GM12878 (cell line): ENCODE data around the gene GALNT18. TPM values are rescaled to one million over a fixed set of nuclear protein-coding genes. Genes with fewer than 3 reads are reported as not detected.

ENCODE experiments used
- ATAC-seq: fragments of 200-7000 bp; cut with Tn5 transposase; 3 replicates; pipeline ENCODE4 v1.9.1; 2020; ENCODE audit warnings: mild to moderate bottlenecking, moderate library complexity
- BruUV-seq: library from RNA; stranded (reverse); fragments of 400-500 nt; replicated peaks from 2 replicates; lab custom pipeline; 2021; lab: Mats Ljungman, UMichigan
- CTCF ChIA-PET: fragments of 300-600 bp; sonication (Branson Sonifier 250); formaldehyde crosslinking; extraction: SDS; loops from one replicate; lab custom pipeline; 2021; ENCODE audit warnings: inconsistent platforms; lab: Yijun Ruan, JAX
- POLR2A ChIA-PET: fragments of 350-600 bp; formaldehyde crosslinking; extraction: SDS; loops from one replicate; lab custom pipeline; 2021; ENCODE audit warnings: inconsistent platforms; lab: Charles Lee
- RAD21 ChIA-PET: fragments of 300-600 bp; sonication (Branson Sonifier 250); formaldehyde crosslinking; loops from one replicate; lab custom pipeline; 2023; ENCODE audit warnings: antibody characterized with exemption; ENCODE audit not compliant: unreplicated experiment; lab: Charles Lee
- SMC1A ChIA-PET: fragments of 300-600 bp; sonication (Branson Sonifier 250); formaldehyde crosslinking; loops from one replicate; lab custom pipeline; 2023; ENCODE audit not compliant: unreplicated experiment, uncharacterized antibody; lab: Charles Lee
- DNase-seq: peaks from one replicate; pipeline ENCODE4 v3.0.0-alpha.2; 2011; ENCODE audit warnings: low read depth, low spot score
- FAIRE-seq: peaks from 3 replicates; lab custom pipeline; 2011; peaks lifted over from hg19 to GRCh38; lab: Jason Lieb, UNC
- H2AFZ ChIP-seq: 2 replicates; pipeline ENCODE4 v1.6.0; 2011; ENCODE audit warnings: low read depth, low read length, control low read depth; ENCODE audit not compliant: control insufficient read depth
- H3K27ac ChIP-seq: 2 replicates; pipeline ENCODE4 v1.5.1; 2011; ENCODE audit warnings: control low read depth; ENCODE audit not compliant: control insufficient read depth, insufficient read depth
- H3K27me3 ChIP-seq, 2 experiments: replicated peaks in 1 of 2; 2 replicates each; pipeline versions ENCODE4 v1.6.0 to v1.6.1; 2011; ENCODE audit warnings: low read length in 1 of 2; ENCODE audit not compliant: control insufficient read depth in 2 of 2, insufficient read depth in 2 of 2
- H3K36me3 ChIP-seq, 2 experiments: 2 replicates each; pipeline ENCODE4 v1.5.1; 2011; ENCODE audit warnings: low read length in 1 of 2; ENCODE audit not compliant: control insufficient read depth in 2 of 2, insufficient read depth in 2 of 2
- H3K4me1 ChIP-seq: 2 replicates; pipeline ENCODE4 v1.6.1; 2011; ENCODE audit warnings: mild to moderate bottlenecking, low read length, moderate library complexity, mixed read lengths; ENCODE audit not compliant: control insufficient read depth, insufficient read depth
- H3K4me2 ChIP-seq: 2 replicates; pipeline ENCODE4 v1.6.0; 2011; ENCODE audit warnings: control low read depth; ENCODE audit not compliant: control insufficient read depth, insufficient read depth
- H3K4me3 ChIP-seq: fragments of 200-600 bp; sonication (generic); 2 replicates; pipeline ENCODE4 v1.5.1; 2016
- H3K79me2 ChIP-seq: 2 replicates; pipeline ENCODE4 v1.6.0; 2011; ENCODE audit warnings: low read length; ENCODE audit not compliant: control insufficient read depth, insufficient read depth
- H3K9ac ChIP-seq: 2 replicates; pipeline ENCODE4 v1.8.0; 2011; ENCODE audit warnings: low read length, control low read depth, mixed read lengths; ENCODE audit not compliant: control insufficient read depth, insufficient read depth
- H3K9me3 ChIP-seq: replicated peaks from 3 replicates; pipeline ENCODE4 v1.5.1; 2011; ENCODE audit warnings: mild to moderate bottlenecking, low read length; ENCODE audit not compliant: control insufficient read depth, insufficient read depth
- H4K20me1 ChIP-seq: 2 replicates; pipeline ENCODE4 v1.6.0; 2011; ENCODE audit not compliant: control insufficient read depth, insufficient read depth
- ASH2L ChIP-seq: fragments of 300-600, 200-600 bp; sonication (generic); IDR thresholded peaks from 2 replicates; pipeline ENCODE4 v1.6.1; 2017; ENCODE audit warnings: low read depth, mild to moderate bottlenecking, borderline replicate concordance
- EP300 ChIP-seq, 2 experiments: fragments of 150-350 bp in 1 of 2; IDR thresholded peaks; 2 replicates each; pipeline ENCODE4 v1.6.1; 2011 to 2012; ENCODE audit warnings: low read depth in 2 of 2, low read length in 2 of 2, borderline replicate concordance in 1 of 2, improper control_type of control experiment in 1 of 2, inconsistent platforms in 1 of 2; ENCODE audit not compliant: control insufficient read depth in 1 of 2
- IRF4 ChIP-seq: IDR thresholded peaks from 2 replicates; pipeline ENCODE4 v1.6.1; 2011; ENCODE audit warnings: low read depth, low read length
- KDM1A ChIP-seq: fragments of 200-600 bp; sonication (generic); IDR thresholded peaks from 2 replicates; pipeline ENCODE4 v1.6.1; 2016; ENCODE audit warnings: borderline replicate concordance
- MEF2A ChIP-seq: IDR thresholded peaks from 2 replicates; pipeline ENCODE4 v1.6.1; 2011; ENCODE audit warnings: low read depth, mild to moderate bottlenecking, low read length, moderate library complexity; ENCODE audit not compliant: insufficient read depth
- NRF1 ChIP-seq: conservative IDR thresholded peaks from 2 replicates; pipeline ENCODE4 v1.6.1; 2011; ENCODE audit warnings: mild to moderate bottlenecking, low read depth, low read length, improper control_type of control experiment
- POLR2AphosphoS5 ChIP-seq: IDR thresholded peaks from 2 replicates; pipeline ENCODE4 v1.6.1; 2011; ENCODE audit warnings: mild to moderate bottlenecking, low read length, inconsistent platforms
- SIX5 ChIP-seq: IDR thresholded peaks from 2 replicates; pipeline ENCODE4 v1.6.1; 2011; ENCODE audit warnings: mild to moderate bottlenecking, low read depth, low read length, moderate library complexity; ENCODE audit not compliant: severe bottlenecking
- SUPT20H ChIP-seq: IDR thresholded peaks from 2 replicates; pipeline ENCODE4 v1.6.1; 2011; ENCODE audit warnings: low read depth, mild to moderate bottlenecking, low read length, moderate library complexity, borderline replicate concordance; ENCODE audit not compliant: control insufficient read depth
- WGBS: methylation state at CpG from one replicate; pipeline ENCODE4 v1.1.6; 2016; ENCODE audit warnings: low lambda C conversion rate; ENCODE audit not compliant: insufficient replicate concordance, insufficient coverage; ENCODE audit errors: missing lambda C conversion rate; 5-methylcytosine and 5-hydroxymethylcytosine counted together
- in situ Hi-C: fragments of 300-500 bp; cut with MboI; formaldehyde crosslinking; loops from 9 replicates; pipeline ENCODE4 v1.14.3; 2018; ENCODE audit warnings: mixed read lengths
- intact Hi-C: fragments of 100-400 bp; cut with micrococcal nuclease; formaldehyde crosslinking; loops from one replicate; pipeline ENCODE4 v1.14.2; 2022; ENCODE audit not compliant: unreplicated experiment
- polyA plus RNA-seq, 11 experiments: library from polyadenylated mRNA; depleted of rRNA in 4 of 11; unstranded in 6 of 11; stranded (reverse) in 5 of 11; fragments of >200 nt; fragmentation: Nextera tagmentation in 4 of 11; fragmentation: Illumina TruSeq in 1 of 11; extraction: Ambion mirVana in 4 of 11; extraction: Trizol in 1 of 11; gene quantifications; 1 replicate in 1 of 11; 2 replicates in 10 of 11; pipeline versions ENCODE4 v1.2.1 to v1.2.3, GENCODE V29; 2011 to 2016; ENCODE audit warnings: inconsistent platforms in 2 of 11, missing spikeins in 2 of 11, low read depth in 1 of 11
- total RNA-seq, 4 experiments: library from RNA; depleted of rRNA in 3 of 4; stranded (reverse); fragments of >200 nt in 3 of 4; fragmentation: Illumina TruSeq in 1 of 4; extraction: Trizol in 1 of 4; gene quantifications; 2 replicates each; pipeline versions ENCODE4 v1.2.1 to v1.2.3, GENCODE V29; 2013 to 2021
- TF ChIP-seq, protein P1 (sequence below): IDR thresholded peaks from 2 replicates; pipeline ENCODE4 v1.6.1; 2012; ENCODE audit warnings: mild to moderate bottlenecking, low read depth, low read length

GALNT18 gene
- total and polyA plus RNA-seq, 10 of the 15 experiments (the other 5 are each of a cell fraction or from before 2014, with no cell fraction given), result 1.2 to 14.2 (median 6.3) TPM

DNA sequence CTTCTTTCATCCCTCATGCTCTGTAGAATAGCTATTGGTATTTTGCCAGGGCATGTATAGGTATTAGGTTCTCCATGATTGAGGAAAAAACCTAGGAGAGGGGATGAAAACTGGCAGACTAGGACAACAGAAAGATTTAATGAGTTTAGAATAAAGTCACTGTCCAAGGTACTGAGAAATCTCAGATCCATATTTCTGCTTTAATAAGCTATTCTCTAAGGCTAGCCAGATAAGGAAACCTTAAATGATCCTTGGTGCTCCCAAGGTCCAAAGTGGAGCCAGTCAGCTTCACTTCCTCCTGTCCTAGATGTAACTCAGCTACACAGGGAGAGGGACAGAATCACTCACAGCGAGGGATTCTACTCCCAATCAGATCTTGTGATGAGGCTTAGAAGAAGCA lies 255.0 kb downstream of the GALNT18 start:
- POLR2A ChIA-PET, result no interaction called here
- no peak overlapping the region for H3K9ac ChIP-seq
- CTCF ChIA-PET, result no interaction called here
- in situ Hi-C loops (no loop called here), intact Hi-C loops (no loop called here)
- 44% methylated on average over 1 of the region's 1 CpG for WGBS
- no peak for DNase-seq
- H3K79me2 ChIP-seq, result no peaks in the 10 kb centered on the region
- no peak overlapping the region for H2AFZ ChIP-seq
- no peaks in the 10 kb centered on the region for H3K27me3 ChIP-seq
- H4K20me1 ChIP-seq, result no peaks in the 10 kb centered on the region
- H3K9me3 ChIP-seq, result peaks cover 3% of the 10 kb centered on the region; the same call in 2 of the 3 replicates
- SMC1A ChIA-PET, result interaction anchor here (1.7 kb wide), 1 partner anchor 21 kb away, joined by 3 read pairs; no protein-coding TSS in a partner anchor
- no peak for ATAC-seq
- H3K4me2 ChIP-seq, result no peak overlapping the region
- RAD21 ChIA-PET, result no interaction called here
- FAIRE-seq, result no peak
- H3K4me3 ChIP-seq, result no peak overlapping the region
- TF ChIP-seq, protein P1, sequence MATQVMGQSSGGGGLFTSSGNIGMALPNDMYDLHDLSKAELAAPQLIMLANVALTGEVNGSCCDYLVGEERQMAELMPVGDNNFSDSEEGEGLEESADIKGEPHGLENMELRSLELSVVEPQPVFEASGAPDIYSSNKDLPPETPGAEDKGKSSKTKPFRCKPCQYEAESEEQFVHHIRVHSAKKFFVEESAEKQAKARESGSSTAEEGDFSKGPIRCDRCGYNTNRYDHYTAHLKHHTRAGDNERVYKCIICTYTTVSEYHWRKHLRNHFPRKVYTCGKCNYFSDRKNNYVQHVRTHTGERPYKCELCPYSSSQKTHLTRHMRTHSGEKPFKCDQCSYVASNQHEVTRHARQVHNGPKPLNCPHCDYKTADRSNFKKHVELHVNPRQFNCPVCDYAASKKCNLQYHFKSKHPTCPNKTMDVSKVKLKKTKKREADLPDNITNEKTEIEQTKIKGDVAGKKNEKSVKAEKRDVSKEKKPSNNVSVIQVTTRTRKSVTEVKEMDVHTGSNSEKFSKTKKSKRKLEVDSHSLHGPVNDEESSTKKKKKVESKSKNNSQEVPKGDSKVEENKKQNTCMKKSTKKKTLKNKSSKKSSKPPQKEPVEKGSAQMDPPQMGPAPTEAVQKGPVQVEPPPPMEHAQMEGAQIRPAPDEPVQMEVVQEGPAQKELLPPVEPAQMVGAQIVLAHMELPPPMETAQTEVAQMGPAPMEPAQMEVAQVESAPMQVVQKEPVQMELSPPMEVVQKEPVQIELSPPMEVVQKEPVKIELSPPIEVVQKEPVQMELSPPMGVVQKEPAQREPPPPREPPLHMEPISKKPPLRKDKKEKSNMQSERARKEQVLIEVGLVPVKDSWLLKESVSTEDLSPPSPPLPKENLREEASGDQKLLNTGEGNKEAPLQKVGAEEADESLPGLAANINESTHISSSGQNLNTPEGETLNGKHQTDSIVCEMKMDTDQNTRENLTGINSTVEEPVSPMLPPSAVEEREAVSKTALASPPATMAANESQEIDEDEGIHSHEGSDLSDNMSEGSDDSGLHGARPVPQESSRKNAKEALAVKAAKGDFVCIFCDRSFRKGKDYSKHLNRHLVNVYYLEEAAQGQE, result peak; percentile 69
- TF ChIP-seq IRF4, result no peak
- peaks cover 2 to 3% of the 10 kb centered on the region in 2 experiments; a peak in 2 of 4 replicates for H3K36me3 ChIP-seq
- no peak overlapping the region for H3K27ac ChIP-seq
- BruUV-seq, result no TSS peak
- no peaks in the 10 kb centered on the region for H3K4me1 ChIP-seq

GRCh38 chr11:11363674-11364073 lies 258.1 kb downstream of the GALNT18 start:
- TF ChIP-seq SUPT20H (no peak), MEF2A (no peak), POLR2AphosphoS5 (no peak), ASH2L (no peak), EP300 (IDR thresholded peaks at IDR 0.05; ENCODE audit: borderline replicate concordance in 1 of 2, control insufficient read depth in 1 of 2, low read depth in 2 of 2, low read length in 2 of 2) (no peak), KDM1A (no peak), NRF1 (no peak), SIX5 (no peak)
- TF ChIP-seq, all 136 proteins: peak for 0
- POLR2A ChIA-PET, result no interaction called here

More at GRCh38 chr11:11363674-11364073, 258.1 kb downstream of the GALNT18 start:
- Histone ChIP-seq H3K27me3 (no peaks in the 10 kb centered on the region), H3K27ac (no peak overlapping the region), H3K4me2 (no peak overlapping the region), H3K36me3 (0 out of 4 replicates have a peak, but pooled peaks cover 0 to 2% of the 10 kb centered on the region in 2 experiments), H3K9ac (no peak overlapping the region), H3K79me2 (no peaks in the 10 kb centered on the region), H2AFZ (no peak overlapping the region), H3K9me3 (peaks cover under 1% of the 10 kb centered on the region; the same call in 1 of the 3 replicates), H4K20me1 (no peaks in the 10 kb centered on the region), H3K4me1 (no peaks in the 10 kb centered on the region), H3K4me3 (no peak overlapping the region)
- SMC1A ChIA-PET, result no interaction called here
- CTCF ChIA-PET, result no interaction called here
- in situ Hi-C loops, result no loop called here
- ATAC-seq (no peak), FAIRE-seq (no peak), DNase-seq (no peak)
- intact Hi-C loops, result no loop called here
- RAD21 ChIA-PET, result no interaction called here
- no TSS peak for BruUV-seq
